ENCODE results near the gene MYADML2. TPM values are rescaled to one million over a fixed set of nuclear protein-coding genes. Genes with fewer than 3 reads are reported as not detected.
A peak's percentile ranks its signal among the peaks of the same experiment; 100 is the strongest.

Gene MYADML2
- total and polyA plus RNA-seq, 7 experiments from 2014 or later = not detected

- Mint-ChIP-seq H3K27me3 (peaks cover 0 to 12% (median 0%) of the 10 kb centered on the region in 5 donors), H3K4me3 (peak overlapping the region in 1 of 10 donors; percentile 14)
- H3K27me3 ChIP-seq (ENCODE audit: control insufficient read depth in 2 of 2, insufficient read depth in 2 of 2, low read length in 2 of 2) = no peaks in the 10 kb centered on the region
These were observed 3.5 kb upstream of the MYADML2 start for GRCh38 chr17:81950501-81950900.

GRCh38 chr17:81948635-81949378 is 1.8 kb upstream of the MYADML2 start:
- H3K27ac Mint-ChIP-seq = no peak overlapping the region
- DNase-seq (no peak), ATAC-seq (no peak)
- Histone ChIP-seq H3K27me3 (ENCODE audit: control insufficient read depth in 2 of 2, insufficient read depth in 2 of 2, low read length in 2 of 2) (no peaks in the 10 kb centered on the region), H3K4me1 (ENCODE audit: control insufficient read depth in 2 of 2, insufficient read depth in 2 of 2, low read length in 2 of 2) (peaks cover 0 to 4% of the 10 kb centered on the region in 2 donors), H3K27ac (ENCODE audit: low read depth, low read length) (no peak overlapping the region), H3K9me3 (ENCODE audit: control insufficient read depth in 2 of 3, low read length in 3 of 3) (no peaks in the 10 kb centered on the region), H3K36me3 (ENCODE audit: control insufficient read depth in 2 of 3, insufficient read depth in 3 of 3, low read length in 3 of 3) (no peaks in the 10 kb centered on the region), H3K4me3 (ENCODE audit: low read length) (no peak overlapping the region)
- H3K36me3 Mint-ChIP-seq = no peaks in the 10 kb centered on the region
- H3K9me3 Mint-ChIP-seq = no peaks in the 10 kb centered on the region
- H3K27me3 Mint-ChIP-seq = peaks cover 0 to 12% (median 0%) of the 10 kb centered on the region in 5 donors
- H3K4me3 Mint-ChIP-seq = no peak overlapping the region
- intact Hi-C loops (cut with micrococcal nuclease) = no loop called here
- ChIA-PET CTCF (interaction anchor here (2.5 kb wide), 1 partner anchor 11 kb away, joined by 10 read pairs; no protein-coding TSS in a partner anchor), POLR2A (no interaction called here)
- H3K4me1 Mint-ChIP-seq = peaks cover 0 to 11% (median 4%) of the 10 kb centered on the region in 7 donors

More at GRCh38 chr17:81950501-81950900, 3.5 kb upstream of the MYADML2 start:
- Histone ChIP-seq H3K4me1 (ENCODE audit: control insufficient read depth in 2 of 2, insufficient read depth in 2 of 2, low read length in 2 of 2) (peaks cover 0 to 4% of the 10 kb centered on the region in 2 donors), H3K4me3 (ENCODE audit: low read length) (no peak overlapping the region), H3K27ac (ENCODE audit: low read depth, low read length) (no peak overlapping the region), H3K36me3 (ENCODE audit: control insufficient read depth in 2 of 3, insufficient read depth in 3 of 3, low read length in 3 of 3) (no peaks in the 10 kb centered on the region), H3K9me3 (ENCODE audit: control insufficient read depth in 2 of 3, low read length in 3 of 3) (no peaks in the 10 kb centered on the region)
- DNase-seq (no peak), ATAC-seq (no peak)
- Mint-ChIP-seq H3K27ac (peak overlapping the region in 3 of 9 donors; percentile 20 to 55 (median 26)), H3K4me1 (peaks cover 0 to 11% (median 4%) of the 10 kb centered on the region in 7 donors), H3K36me3 (no peaks in the 10 kb centered on the region), H3K9me3 (no peaks in the 10 kb centered on the region)
- intact Hi-C loops (cut with micrococcal nuclease) = no loop called here
- CTCF ChIA-PET = interaction anchor here (0.9 kb wide), 1 partner anchor 9 kb away, joined by 3 read pairs; no protein-coding TSS in a partner anchor
- POLR2A ChIA-PET = interaction anchor here (0.8 kb wide), 1 partner anchor 21 kb away, joined by 3 read pairs; no protein-coding TSS in a partner anchor

GRCh38 chr17:81944858-81945257 is 2.2 kb downstream of the MYADML2 start:
- DNase-seq (no peak), ATAC-seq (no peak)
- Mint-ChIP-seq H3K36me3 (no peaks in the 10 kb centered on the region), H3K27me3 (peaks cover 0 to 6% (median 0%) of the 10 kb centered on the region in 5 donors), H3K4me3 (no peak overlapping the region), H3K4me1 (peaks cover 0 to 2% (median 0%) of the 10 kb centered on the region in 7 donors), H3K27ac (no peak overlapping the region), H3K9me3 (no peaks in the 10 kb centered on the region)
- no peaks in the 10 kb centered on the region for H3K9me3 ChIP-seq (ENCODE audit: control insufficient read depth in 2 of 3, low read length in 3 of 3)
- H3K27ac ChIP-seq (ENCODE audit: low read depth, low read length) = no peak overlapping the region
- ChIA-PET CTCF (interaction anchor here (2.0 kb wide), 1 partner anchor 15 kb away, joined by 8 read pairs; no protein-coding TSS in a partner anchor), POLR2A (no interaction called here)
- H3K4me3 ChIP-seq (ENCODE audit: low read length) = no peak overlapping the region
- no peaks in the 10 kb centered on the region for H3K4me1 ChIP-seq (ENCODE audit: control insufficient read depth in 2 of 2, insufficient read depth in 2 of 2, low read length in 2 of 2)
- intact Hi-C loops (cut with micrococcal nuclease) = no loop called here
- H3K36me3 ChIP-seq (ENCODE audit: control insufficient read depth in 2 of 3, insufficient read depth in 3 of 3, low read length in 3 of 3) = no peaks in the 10 kb centered on the region
- H3K27me3 ChIP-seq (ENCODE audit: control insufficient read depth in 2 of 2, insufficient read depth in 2 of 2, low read length in 2 of 2) = no peaks in the 10 kb centered on the region

- Mint-ChIP-seq H3K4me1 (peaks cover 0 to 10% (median 6%) of the 10 kb centered on the region in 7 donors), H3K27ac (no peak overlapping the region), H3K4me3 (no peak overlapping the region), H3K9me3 (no peaks in the 10 kb centered on the region), H3K36me3 (no peaks in the 10 kb centered on the region), H3K27me3 (peaks cover 0 to 6% (median 0%) of the 10 kb centered on the region in 5 donors)
- DNase-seq (no peak), ATAC-seq (no peak)
- no peaks in the 10 kb centered on the region for H3K9me3 ChIP-seq (ENCODE audit: control insufficient read depth in 2 of 3, low read length in 3 of 3)
- no peaks in the 10 kb centered on the region for H3K27me3 ChIP-seq (ENCODE audit: control insufficient read depth in 2 of 2, insufficient read depth in 2 of 2, low read length in 2 of 2)
- H3K4me3 ChIP-seq (ENCODE audit: low read length) = no peak overlapping the region
- intact Hi-C loops (cut with micrococcal nuclease) = no loop called here
- no peaks in the 10 kb centered on the region for H3K4me1 ChIP-seq (ENCODE audit: control insufficient read depth in 2 of 2, insufficient read depth in 2 of 2, low read length in 2 of 2)
- ChIA-PET POLR2A (interaction anchor here (0.7 kb wide), 1 partner anchor 363 kb away, joined by 3 read pairs; no protein-coding TSS in a partner anchor), CTCF (no interaction called here)
- H3K36me3 ChIP-seq (ENCODE audit: control insufficient read depth in 2 of 3, insufficient read depth in 3 of 3, low read length in 3 of 3) = no peaks in the 10 kb centered on the region
- no peak overlapping the region for H3K27ac ChIP-seq (ENCODE audit: low read depth, low read length)
These were observed 4.9 kb downstream of the MYADML2 start for GRCh38 chr17:81942167-81942553.

DNA sequence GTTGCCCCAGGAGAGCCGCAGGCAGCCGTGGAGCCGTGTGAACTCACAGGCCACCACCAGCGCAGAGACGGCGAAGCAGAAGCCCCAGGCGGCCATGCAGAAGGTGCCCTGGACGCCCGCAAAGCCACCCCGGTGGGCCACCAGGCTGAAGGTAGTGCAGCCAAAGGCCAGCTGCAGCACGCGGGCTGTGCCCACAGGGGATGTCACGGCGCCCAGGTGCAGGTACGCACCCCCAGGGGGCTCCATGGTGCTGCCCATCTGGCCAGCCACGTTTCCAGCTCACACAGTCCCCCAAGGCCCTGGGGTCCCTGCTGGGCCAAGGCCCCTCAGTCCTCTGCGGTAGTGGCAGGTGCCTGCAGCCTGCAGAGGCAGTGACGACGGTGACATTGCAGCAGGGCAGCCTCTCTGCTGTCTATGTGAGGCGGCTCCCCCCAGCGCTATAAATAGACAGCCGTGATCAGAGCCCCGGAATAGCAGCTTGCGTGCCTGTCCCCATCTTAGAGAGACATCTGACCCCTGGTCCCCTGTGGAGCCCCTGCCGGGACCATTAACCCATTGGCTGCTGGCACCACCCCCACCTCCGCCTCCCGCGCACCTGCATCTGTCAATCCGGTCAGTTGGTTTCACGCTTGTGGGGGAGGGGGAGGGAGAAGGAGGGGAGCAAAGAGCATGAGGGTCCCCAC is 5.4 kb downstream of the MYADML2 start:
- H3K27ac Mint-ChIP-seq = no peak overlapping the region
- peaks cover 0 to 2% of the 10 kb centered on the region in 2 donors for H3K4me1 ChIP-seq (ENCODE audit: control insufficient read depth in 2 of 2, insufficient read depth in 2 of 2, low read length in 2 of 2)
- CTCF ChIA-PET = no interaction called here
- H3K9me3 Mint-ChIP-seq = no peaks in the 10 kb centered on the region
- peaks cover 0 to 6% (median 0%) of the 10 kb centered on the region in 5 donors for H3K27me3 Mint-ChIP-seq
- DNase-seq (no peak), ATAC-seq (no peak)
- POLR2A ChIA-PET = interaction anchor here (0.7 kb wide), 1 partner anchor 364 kb away, joined by 3 read pairs; no protein-coding TSS in a partner anchor
- no peaks in the 10 kb centered on the region for H3K27me3 ChIP-seq (ENCODE audit: control insufficient read depth in 2 of 2, insufficient read depth in 2 of 2, low read length in 2 of 2)
- H3K4me1 Mint-ChIP-seq = peaks cover 0 to 10% (median 6%) of the 10 kb centered on the region in 7 donors
- H3K4me3 Mint-ChIP-seq = no peak overlapping the region
- H3K9me3 ChIP-seq (ENCODE audit: control insufficient read depth in 2 of 3, low read length in 3 of 3) = no peaks in the 10 kb centered on the region
- no peaks in the 10 kb centered on the region for H3K36me3 ChIP-seq (ENCODE audit: control insufficient read depth in 2 of 3, insufficient read depth in 3 of 3, low read length in 3 of 3)
- intact Hi-C loops (cut with micrococcal nuclease) = no loop called here
- no peak overlapping the region for H3K4me3 ChIP-seq (ENCODE audit: low read length)
- no peak overlapping the region for H3K27ac ChIP-seq (ENCODE audit: low read depth, low read length)
- H3K36me3 Mint-ChIP-seq = no peaks in the 10 kb centered on the region

DNA sequence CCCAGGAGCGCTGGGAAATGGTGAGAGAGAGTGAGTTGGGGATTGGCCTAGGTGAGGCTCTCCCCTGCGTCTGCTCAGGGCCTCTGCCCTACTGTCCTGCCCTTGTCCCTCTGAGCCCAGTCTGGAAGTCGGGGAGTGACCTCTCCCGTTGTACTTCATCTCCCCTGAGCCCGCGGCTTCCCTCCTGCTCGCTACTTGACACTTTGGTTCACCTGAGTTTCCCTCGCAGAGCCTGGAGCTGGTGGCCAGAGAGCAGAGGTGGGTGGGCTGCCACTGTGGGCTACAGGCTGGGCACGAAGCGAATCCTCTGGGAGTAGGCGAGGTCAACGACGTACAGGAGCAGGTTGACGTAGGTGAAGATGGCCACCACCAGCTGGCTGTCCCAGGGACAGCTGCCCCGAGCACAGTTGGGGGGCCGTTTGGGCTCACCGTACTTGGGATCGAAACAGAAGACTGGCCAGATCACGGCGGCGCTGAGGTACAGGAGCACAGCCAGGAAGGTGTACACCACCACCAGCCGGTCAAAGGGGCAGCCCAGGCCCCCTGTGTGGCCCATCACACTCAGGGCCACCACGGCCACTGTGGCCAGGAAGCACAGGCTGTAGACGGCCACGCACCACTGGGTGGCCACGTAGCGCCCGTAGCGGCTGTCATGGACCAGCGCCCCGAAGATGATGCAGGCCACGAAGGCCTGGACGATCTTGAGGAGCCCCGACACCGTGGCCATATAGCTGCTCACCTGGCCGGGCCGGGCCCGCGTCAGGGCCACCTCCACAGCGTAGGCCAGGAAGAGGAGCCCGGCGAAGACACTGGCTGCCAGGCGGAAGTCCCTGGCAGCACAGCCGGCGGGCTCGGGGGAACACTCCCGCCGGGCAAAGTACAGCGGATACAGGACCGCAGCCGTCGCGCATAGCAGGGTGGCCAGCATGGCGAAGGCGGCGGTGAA is 6.2 kb downstream of the MYADML2 start:
- H3K4me1 ChIP-seq (ENCODE audit: control insufficient read depth in 2 of 2, insufficient read depth in 2 of 2, low read length in 2 of 2) = peaks cover 0 to 3% of the 10 kb centered on the region in 2 donors
- no peaks in the 10 kb centered on the region for H3K36me3 Mint-ChIP-seq
- peaks cover 0 to 6% (median 0%) of the 10 kb centered on the region in 5 donors for H3K27me3 Mint-ChIP-seq
- no peak for DNase-seq
- H3K36me3 ChIP-seq (ENCODE audit: control insufficient read depth in 2 of 3, insufficient read depth in 3 of 3, low read length in 3 of 3) = no peaks in the 10 kb centered on the region
- H3K4me3 ChIP-seq (ENCODE audit: low read length) = no peak overlapping the region
- ChIA-PET POLR2A (no interaction called here), CTCF (interaction anchor here (0.6 kb wide), 1 partner anchor 1774 kb away, joined by 5 read pairs; no protein-coding TSS in a partner anchor)
- H3K4me3 Mint-ChIP-seq = no peak overlapping the region
- no peaks in the 10 kb centered on the region for H3K9me3 ChIP-seq (ENCODE audit: control insufficient read depth in 2 of 3, low read length in 3 of 3)
- H3K4me1 Mint-ChIP-seq = peaks cover 0 to 10% (median 6%) of the 10 kb centered on the region in 7 donors
- H3K27ac ChIP-seq (ENCODE audit: low read depth, low read length) = no peak overlapping the region
- H3K27me3 ChIP-seq (ENCODE audit: control insufficient read depth in 2 of 2, insufficient read depth in 2 of 2, low read length in 2 of 2) = no peaks in the 10 kb centered on the region
- no peaks in the 10 kb centered on the region for H3K9me3 Mint-ChIP-seq
- no peak overlapping the region for H3K27ac Mint-ChIP-seq
- no peak for ATAC-seq
- intact Hi-C loops (cut with micrococcal nuclease) = no loop called here
